HepG2 (cell line): ENCODE results near the gene FAM3C. TPM values are rescaled to one million over a fixed set of nuclear protein-coding genes. Genes with fewer than 3 reads are reported as not detected.

Experiments used
- ATAC-seq: fragments of 200-7000 bp; cut with Tn5 transposase; 3 replicates; pipeline ENCODE4 v1.9.1; 2020; ENCODE audit warnings: mild to moderate bottlenecking, moderate library complexity
- BruUV-seq: library from RNA; stranded (reverse); fragments of 400-500 nt; replicated peaks from 2 replicates; lab custom pipeline; 2021; lab: Mats Ljungman, UMichigan
- CTCF ChIA-PET: fragments of 300-600 bp; formaldehyde crosslinking; extraction: SDS; loops from one replicate; lab custom pipeline; 2021; ENCODE audit warnings: low total read pairs, inconsistent platforms, low intra/inter-chr PET ratio; lab: Yijun Ruan, JAX
- POLR2A ChIA-PET: fragments of 350-600 bp; sonication (Branson Sonifier 250); formaldehyde crosslinking; loops from one replicate; lab custom pipeline; 2020; ENCODE audit warnings: antibody characterized with exemption, inconsistent platforms; lab: Yijun Ruan, JAX
- DNase-seq: peaks from one replicate; pipeline ENCODE4 v3.0.0-alpha.2; 2015; ENCODE audit warnings: low spot score
- FAIRE-seq: peaks from 3 replicates; lab custom pipeline; 2011; peaks lifted over from hg19 to GRCh38; lab: Jason Lieb, UNC
- H2AFZ ChIP-seq: one replicate; pipeline ENCODE4 v1.6.1; 2011; ENCODE audit warnings: low read length, inconsistent platforms
- H3K27ac ChIP-seq: fragments of 300-600 bp; 3 replicates; pipeline ENCODE4 v1.8.0; 2011; ENCODE audit warnings: mixed run types, mild to moderate bottlenecking, mixed read lengths, low read length, inconsistent platforms; ENCODE audit not compliant: insufficient read depth; ENCODE audit errors: extremely low read length
- H3K27me3 ChIP-seq, 2 experiments: fragments of 200-600 bp in 1 of 2; 2 replicates in 1 of 2; 3 replicates in 1 of 2; pipeline versions ENCODE4 v1.6.0 to v1.8.0; 2011; ENCODE audit warnings: low read length in 2 of 2, mild to moderate bottlenecking in 2 of 2, moderate library complexity in 2 of 2, inconsistent platforms in 1 of 2; ENCODE audit not compliant: insufficient read depth in 2 of 2, control insufficient read depth in 1 of 2
- H3K36me3 ChIP-seq, 2 experiments: fragments of 200-600 bp in 1 of 2; replicated peaks in 1 of 2; 2 replicates in 1 of 2; 3 replicates in 1 of 2; pipeline versions ENCODE4 v1.5.1 to v1.8.0; 2011; ENCODE audit warnings: low read length in 2 of 2, inconsistent platforms in 1 of 2; ENCODE audit not compliant: insufficient read depth in 2 of 2, control insufficient read depth in 1 of 2
- H3K4me1 ChIP-seq: 2 replicates; pipeline ENCODE4 v1.5.1; 2012; ENCODE audit warnings: low read length, inconsistent platforms; ENCODE audit not compliant: insufficient read depth
- H3K4me2 ChIP-seq: 2 replicates; pipeline ENCODE4 v1.6.0; 2011; ENCODE audit warnings: low read depth, low read length, inconsistent platforms
- H3K4me3 ChIP-seq, 3 experiments: fragments of 200-600 bp in 1 of 3; sonication (generic), shearing (Covaris generic) in 1 of 3; replicated peaks in 1 of 3; 2 replicates each; pipeline ENCODE4 v1.5.1; 2011 to 2016; ENCODE audit warnings: low read length in 3 of 3, inconsistent platforms in 2 of 3, low read depth in 2 of 3, mild to moderate bottlenecking in 2 of 3, control low read depth in 1 of 3, mixed read lengths in 1 of 3; ENCODE audit not compliant: insufficient read depth in 1 of 3
- H3K79me2 ChIP-seq: one replicate; pipeline ENCODE4 v1.6.1; 2011; ENCODE audit warnings: low read length, inconsistent platforms; ENCODE audit not compliant: insufficient read depth
- H3K9ac ChIP-seq: 2 replicates; pipeline ENCODE4 v1.6.0; 2011; ENCODE audit warnings: mild to moderate bottlenecking, low read depth, low read length, inconsistent platforms; ENCODE audit not compliant: insufficient read depth
- H3K9me3 ChIP-seq: 2 replicates; pipeline ENCODE4 v1.5.1; 2012; ENCODE audit warnings: mild to moderate bottlenecking, low read length
- H4K20me1 ChIP-seq: 2 replicates; pipeline ENCODE4 v1.6.0; 2011; ENCODE audit warnings: inconsistent platforms, mild to moderate bottlenecking, low read length, moderate library complexity; ENCODE audit not compliant: insufficient read depth
- AHR ChIP-seq: IDR thresholded peaks from 2 replicates; pipeline ENCODE4 v1.6.1; 2018; ENCODE audit warnings: missing genetic modification reagents, missing compliant biosample characterization
- CEBPB ChIP-seq: IDR thresholded peaks from 2 replicates; pipeline ENCODE4 v1.6.1; 2011; ENCODE audit warnings: low read depth, low read length, improper control_type of control experiment, borderline replicate concordance
- GMEB2 ChIP-seq: IDR thresholded peaks from 2 replicates; pipeline ENCODE4 v1.6.1; 2016; ENCODE audit warnings: missing biosample characterization, missing genetic modification reagents, low read depth
- MAZ ChIP-seq, 2 experiments: sonication (generic) in 1 of 2; formaldehyde crosslinking in 1 of 2; IDR thresholded peaks; 2 replicates each; pipeline versions ENCODE4 v1.5.0 to v1.6.1; 2012 to 2020; ENCODE audit warnings: low read depth in 2 of 2, mild to moderate bottlenecking in 2 of 2, borderline replicate concordance in 1 of 2, improper control_type of control experiment in 1 of 2, low read length in 1 of 2, missing genetic modification reagents in 1 of 2, moderate library complexity in 1 of 2
- MIER3 ChIP-seq: IDR thresholded peaks from 2 replicates; pipeline ENCODE4 v1.6.1; 2016; ENCODE audit warnings: missing compliant biosample characterization, borderline replicate concordance
- NR1H2 ChIP-seq: sonication (generic); formaldehyde crosslinking; IDR thresholded peaks from 2 replicates; pipeline ENCODE4 v1.8.1; 2022; ENCODE audit warnings: low read depth, missing genetic modification reagents, borderline replicate concordance
- SNAI1 ChIP-seq: sonication (generic); formaldehyde crosslinking; IDR thresholded peaks from 2 replicates; pipeline ENCODE4 v1.5.0; 2020; ENCODE audit warnings: mild to moderate bottlenecking, missing genetic modification reagents, borderline replicate concordance
- SOX6 ChIP-seq, 2 experiments: fragments of 450-650 bp in 1 of 2; sonication (generic) in 1 of 2; formaldehyde crosslinking in 1 of 2; IDR thresholded peaks; 2 replicates each; pipeline versions ENCODE4 v1.4.0 to v1.6.1; 2017 to 2020; ENCODE audit warnings: antibody characterized with exemption in 1 of 2, mild to moderate bottlenecking in 1 of 2, missing genetic modification reagents in 1 of 2
- ZNF598 ChIP-seq: sonication (generic); formaldehyde crosslinking; IDR thresholded peaks from 2 replicates; pipeline ENCODE4 v1.5.1; 2020; ENCODE audit warnings: mild to moderate bottlenecking, missing genetic modification reagents, borderline replicate concordance
- WGBS: methylation state at CpG from one replicate; pipeline ENCODE4 v1.1.6; 2017; ENCODE audit warnings: low lambda C conversion rate; 5-methylcytosine and 5-hydroxymethylcytosine counted together
- in situ Hi-C: cut with HindIII; loops from 2 replicates; pipeline ENCODE4 v1.10.0; 2017; ENCODE audit warnings: low pct_unique_long_range_greater_than_20kb; ENCODE audit not compliant: extremely low pct_ligation_motif_present
- intact Hi-C: fragments of 100-400 bp; cut with micrococcal nuclease; formaldehyde crosslinking; loops from one replicate; pipeline ENCODE4 v1.10.0; 2022; ENCODE audit not compliant: unreplicated experiment
- polyA plus RNA-seq, 8 experiments: library from polyadenylated mRNA; depleted of rRNA in 3 of 8; stranded (reverse) in 7 of 8; unstranded in 1 of 8; fragments of >200 nt; fragmentation: Illumina TruSeq in 4 of 8; extraction: Trizol in 4 of 8; gene quantifications; 2 replicates each; pipeline versions ENCODE4 v1.2.1 to v1.2.3, GENCODE V29; 2011 to 2016; ENCODE audit warnings: low read depth in 4 of 8, missing spikeins in 1 of 8, mixed read lengths in 1 of 8; ENCODE audit not compliant: insufficient read depth in 1 of 8
- total RNA-seq, 5 experiments: library from RNA; depleted of rRNA; stranded (reverse); fragments of >200 nt; fragmentation: Illumina TruSeq; extraction: Trizol; gene quantifications; 2 replicates each; pipeline ENCODE4 v1.2.3, GENCODE V29; 2016; ENCODE audit warnings: low read depth in 1 of 5
- TF ChIP-seq, protein P1 (sequence below): sonication (generic); formaldehyde crosslinking; conservative IDR thresholded peaks from 2 replicates; pipeline ENCODE4 v1.8.1; 2023; ENCODE audit warnings: missing genetic modification reagents

FAM3C gene
- total and polyA plus RNA-seq, 2 of the 13 experiments (the other 11 are each of a cell fraction or from before 2014, with no cell fraction given): 14.6 to 16.0 TPM

- Histone ChIP-seq H3K9me3 (no peaks in the 10 kb centered on the region), H2AFZ (no peak overlapping the region), H3K27me3 (no peaks in the 10 kb centered on the region), H3K27ac (no peak overlapping the region), H3K4me3 (no peak overlapping the region), H3K36me3 (no peaks in the 10 kb centered on the region; a peak in 1 of 5 replicates), H3K4me1 (no peaks in the 10 kb centered on the region), H3K4me2 (no peak overlapping the region), H3K9ac (no peak overlapping the region), H4K20me1 (no peaks in the 10 kb centered on the region), H3K79me2 (no peaks in the 10 kb centered on the region)
- ATAC-seq (no peak), DNase-seq (no peak), FAIRE-seq (no peak)
- no TSS peak for BruUV-seq
- TF ChIP-seq CEBPB (0 out of 2 replicates have a peak, but pooled peaks have one; percentile 14), AHR (CRISPR knock-in tag) (no peak)
- in situ Hi-C loops: no loop called here
- ChIA-PET CTCF (no interaction called here), POLR2A (no interaction called here)
- WGBS: 100% methylated on average over 2 of the region's 2 CpGs
- intact Hi-C loops: no loop called here
Observed at GRCh38 chr7:121344093-121344492, 52.0 kb downstream of the FAM3C start.

GRCh38 chr7:121343302-121343701 lies 52.8 kb downstream of the FAM3C start:
- Histone ChIP-seq H3K79me2 (no peaks in the 10 kb centered on the region), H3K36me3 (no peaks in the 10 kb centered on the region; a peak in 1 of 5 replicates), H3K27me3 (no peaks in the 10 kb centered on the region), H3K27ac (no peak overlapping the region), H2AFZ (no peak overlapping the region), H3K4me3 (no peak overlapping the region), H4K20me1 (no peaks in the 10 kb centered on the region), H3K4me2 (no peak overlapping the region), H3K9me3 (no peaks in the 10 kb centered on the region), H3K9ac (no peak overlapping the region), H3K4me1 (no peaks in the 10 kb centered on the region)
- in situ Hi-C loops: no loop called here
- no peak for DNase-seq
- ChIA-PET CTCF (no interaction called here), POLR2A (no interaction called here)
- 72% methylated on average over 3 of the region's 3 CpGs for WGBS
- no peak for FAIRE-seq
- no peak for ATAC-seq
- intact Hi-C loops: no loop called here
- BruUV-seq: no TSS peak
- no peak for TF ChIP-seq MAZ (IDR thresholded peaks at IDR 0.05; ENCODE audit: borderline replicate concordance, low read depth, low read length)
- no peak for TF ChIP-seq MAZ (CRISPR knock-in tag; IDR thresholded peaks at IDR 0.05; ENCODE audit: low read depth)
- no peak for TF ChIP-seq SOX6 (IDR thresholded peaks at IDR 0.05)
- no peak for TF ChIP-seq SOX6 (CRISPR knock-in tag; IDR thresholded peaks at IDR 0.05)
- TF ChIP-seq NR1H2 (CRISPR knock-in tag): no peak
- no peak for TF ChIP-seq MIER3
- no peak for TF ChIP-seq ZNF598 (CRISPR knock-in tag)
- TF ChIP-seq, protein P1, sequence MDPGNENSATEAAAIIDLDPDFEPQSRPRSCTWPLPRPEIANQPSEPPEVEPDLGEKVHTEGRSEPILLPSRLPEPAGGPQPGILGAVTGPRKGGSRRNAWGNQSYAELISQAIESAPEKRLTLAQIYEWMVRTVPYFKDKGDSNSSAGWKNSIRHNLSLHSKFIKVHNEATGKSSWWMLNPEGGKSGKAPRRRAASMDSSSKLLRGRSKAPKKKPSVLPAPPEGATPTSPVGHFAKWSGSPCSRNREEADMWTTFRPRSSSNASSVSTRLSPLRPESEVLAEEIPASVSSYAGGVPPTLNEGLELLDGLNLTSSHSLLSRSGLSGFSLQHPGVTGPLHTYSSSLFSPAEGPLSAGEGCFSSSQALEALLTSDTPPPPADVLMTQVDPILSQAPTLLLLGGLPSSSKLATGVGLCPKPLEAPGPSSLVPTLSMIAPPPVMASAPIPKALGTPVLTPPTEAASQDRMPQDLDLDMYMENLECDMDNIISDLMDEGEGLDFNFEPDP (CRISPR knock-in tag): no peak
- no peak for TF ChIP-seq GMEB2
- no peak for TF ChIP-seq SNAI1 (CRISPR knock-in tag)
